A549 (cell line): ENCODE data around the gene APAF1.

ENCODE experiments used
- CTCF ChIP-seq: fragments of >200 bp; sonication (Bioruptor Twin); formaldehyde crosslinking; IDR thresholded peaks from 3 replicates; pipeline ENCODE4 v1.5.1; 2016
- GATA3 ChIP-seq: IDR thresholded peaks from 2 replicates; pipeline ENCODE4 v1.6.1; 2012; ENCODE audit warnings: borderline replicate concordance
- HOXA7 ChIP-seq: fragments of 250-450 bp; sonication (Bioruptor Pico); IDR thresholded peaks from 2 replicates; pipeline ENCODE4 v1.5.0; 2020; ENCODE audit warnings: mild to moderate bottlenecking, moderate library complexity
- JUN ChIP-seq, 2 experiments: fragments of >200 bp; sonication (Bioruptor Twin); formaldehyde crosslinking; IDR thresholded peaks; 2 replicates in 1 of 2; 3 replicates in 1 of 2; pipeline ENCODE4 v1.6.1; 2016 to 2017
- MAFK ChIP-seq: fragments of 450-650 bp; IDR thresholded peaks from 2 replicates; pipeline ENCODE4 v1.6.1; 2014; ENCODE audit not compliant: partially characterized antibody
- MAX ChIP-seq: IDR thresholded peaks from 2 replicates; pipeline ENCODE4 v1.6.1; 2012
- POLR2A ChIP-seq: IDR thresholded peaks from 2 replicates; pipeline ENCODE4 v1.6.1; 2012; ENCODE audit warnings: mild to moderate bottlenecking, low read length
- RAD21 ChIP-seq, 2 experiments: fragments of >200 bp in 1 of 2; sonication (Bioruptor Twin) in 1 of 2; formaldehyde crosslinking in 1 of 2; IDR thresholded peaks in 1 of 2; conservative IDR thresholded peaks in 1 of 2; 2 replicates in 1 of 2; 3 replicates in 1 of 2; pipeline ENCODE4 v1.6.1; 2012 to 2018; ENCODE audit warnings: inconsistent platforms in 1 of 2
- TFCP2L1 ChIP-seq: fragments of 250-450 bp; sonication (Bioruptor Pico); IDR thresholded peaks from 2 replicates; pipeline ENCODE4 v1.5.0; 2021; ENCODE audit warnings: mild to moderate bottlenecking
- USF2 ChIP-seq: fragments of 450-650 bp; IDR thresholded peaks from 2 replicates; pipeline ENCODE4 v1.6.1; 2014; ENCODE audit warnings: antibody characterized with exemption

- TF ChIP-seq CTCF (no peak), USF2 (no peak), POLR2A (no peak), MAFK (no peak), JUN (IDR thresholded peaks at IDR 0.05) (no peak; a peak in 1 of 5 replicates), TFCP2L1 (CRISPR knock-in tag) (no peak), MAX (no peak), RAD21 (conservative IDR thresholded peaks at IDR 0.05 in 1 of 2, IDR thresholded peaks at IDR 0.05 in 1 of 2) (no peak), GATA3 (no peak), HOXA7 (CRISPR knock-in tag) (no peak)
Measured at GRCh38 chr12:98645572-98646067, 530 bp downstream of the APAF1 start.
